BJ (cell line): Measurements from ENCODE around the gene TRPM2. TPM values are rescaled to one million over a fixed set of nuclear protein-coding genes. Genes with fewer than 3 reads are reported as not detected.

Experiments
- CTCF ChIA-PET: fragments of 350-600 bp; formaldehyde crosslinking; extraction: SDS; loops from one replicate; lab custom pipeline; 2021; ENCODE audit warnings: antibody characterized with exemption, inconsistent platforms; lab: Yijun Ruan, JAX
- POLR2A ChIA-PET: fragments of 300-600 bp; sonication (Branson Sonifier 250); formaldehyde crosslinking; extraction: SDS; loops from one replicate; lab custom pipeline; 2021; ENCODE audit warnings: antibody characterized with exemption; lab: Charles Lee
- DNase-seq: peaks from one replicate; pipeline ENCODE4 v3.0.0-alpha.2; 2011; ENCODE audit warnings: low read depth
- H3K27me3 ChIP-seq: 2 replicates; pipeline ENCODE4 v1.6.0; 2011; ENCODE audit warnings: low read length; ENCODE audit not compliant: control insufficient read depth, insufficient read depth
- H3K36me3 ChIP-seq: 2 replicates; pipeline ENCODE4 v1.5.1; 2011; ENCODE audit warnings: low read length; ENCODE audit not compliant: control insufficient read depth, insufficient read depth
- H3K4me3 ChIP-seq: 2 replicates; pipeline ENCODE4 v1.5.1; 2011; ENCODE audit warnings: low read depth, mild to moderate bottlenecking, control low read depth, low read length
- polyA plus RNA-seq: library from polyadenylated mRNA; depleted of rRNA; stranded (reverse); fragments of >200 nt; gene quantifications from 2 replicates; pipeline ENCODE4 v1.2.3, GENCODE V29; 2011
- TF ChIP-seq, protein P1 (sequence below): IDR thresholded peaks from 2 replicates; pipeline ENCODE4 v1.5.1; 2011; ENCODE audit warnings: low read depth, mild to moderate bottlenecking, control low read depth, inconsistent platforms, low read length, moderate library complexity; ENCODE audit not compliant: insufficient read depth

Gene TRPM2
- polyA plus RNA-seq, 1 experiment: not detected

GRCh38 chr21:44329086-44329889, 24.1 kb upstream of the TRPM2 start:
- H3K36me3 ChIP-seq: peaks cover 13% of the 10 kb centered on the region
- H3K27me3 ChIP-seq: no peaks in the 10 kb centered on the region
- no peak overlapping the region for H3K4me3 ChIP-seq
- TF ChIP-seq, protein P1, sequence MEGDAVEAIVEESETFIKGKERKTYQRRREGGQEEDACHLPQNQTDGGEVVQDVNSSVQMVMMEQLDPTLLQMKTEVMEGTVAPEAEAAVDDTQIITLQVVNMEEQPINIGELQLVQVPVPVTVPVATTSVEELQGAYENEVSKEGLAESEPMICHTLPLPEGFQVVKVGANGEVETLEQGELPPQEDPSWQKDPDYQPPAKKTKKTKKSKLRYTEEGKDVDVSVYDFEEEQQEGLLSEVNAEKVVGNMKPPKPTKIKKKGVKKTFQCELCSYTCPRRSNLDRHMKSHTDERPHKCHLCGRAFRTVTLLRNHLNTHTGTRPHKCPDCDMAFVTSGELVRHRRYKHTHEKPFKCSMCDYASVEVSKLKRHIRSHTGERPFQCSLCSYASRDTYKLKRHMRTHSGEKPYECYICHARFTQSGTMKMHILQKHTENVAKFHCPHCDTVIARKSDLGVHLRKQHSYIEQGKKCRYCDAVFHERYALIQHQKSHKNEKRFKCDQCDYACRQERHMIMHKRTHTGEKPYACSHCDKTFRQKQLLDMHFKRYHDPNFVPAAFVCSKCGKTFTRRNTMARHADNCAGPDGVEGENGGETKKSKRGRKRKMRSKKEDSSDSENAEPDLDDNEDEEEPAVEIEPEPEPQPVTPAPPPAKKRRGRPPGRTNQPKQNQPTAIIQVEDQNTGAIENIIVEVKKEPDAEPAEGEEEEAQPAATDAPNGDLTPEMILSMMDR: no peak
- CTCF ChIA-PET: interaction anchor here (1.0 to 1.2 kb wide), 2 partner anchors 9 to 30 kb away, joined by 3 to 5 read pairs; no protein-coding TSS in a partner anchor
- POLR2A ChIA-PET: no interaction called here
- DNase-seq: no peak

DNA sequence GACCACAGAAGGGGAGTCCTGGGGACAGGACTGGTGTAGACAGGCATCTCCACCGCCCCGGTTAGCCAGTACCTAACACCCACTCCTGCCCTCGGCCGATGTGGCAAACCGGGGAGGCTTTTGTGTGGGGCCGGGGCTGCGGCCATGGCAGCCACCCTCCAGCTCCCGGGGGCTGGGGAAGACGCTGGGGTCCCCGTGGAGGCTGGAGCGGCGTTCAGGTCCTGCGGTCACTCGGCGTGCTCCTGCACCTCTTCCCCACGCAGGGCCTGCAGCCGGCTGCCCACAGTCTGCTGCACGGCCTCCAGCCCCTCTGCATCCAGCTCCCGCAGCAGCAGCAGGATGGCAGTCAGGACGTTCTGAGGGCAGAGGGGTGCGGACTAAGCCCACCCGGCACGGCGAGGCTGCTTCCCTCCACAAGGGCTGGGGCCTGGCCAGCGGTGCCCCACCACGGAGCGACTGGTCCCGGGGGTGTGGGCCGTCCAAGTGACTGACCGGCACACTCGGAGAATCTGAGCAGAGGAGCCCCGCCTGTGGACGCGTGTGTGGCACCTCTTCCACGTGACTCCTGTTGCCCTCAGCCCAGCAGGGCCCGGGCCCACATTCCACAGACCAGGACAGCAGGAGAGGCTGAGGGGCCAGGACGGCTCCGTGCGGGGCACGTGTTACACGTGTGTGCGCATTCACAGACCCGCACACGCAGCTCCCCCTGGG, 23.3 kb upstream of the TRPM2 start:
- ChIA-PET POLR2A (no interaction called here), CTCF (interaction anchor here (1.0 to 1.2 kb wide), 2 partner anchors 8 to 31 kb away, joined by 3 to 5 read pairs; no protein-coding TSS in a partner anchor)
- Histone ChIP-seq H3K36me3 (peaks cover 10% of the 10 kb centered on the region; the same call in 1 of the 2 replicates), H3K4me3 (no peak overlapping the region), H3K27me3 (no peaks in the 10 kb centered on the region)
- no peak for DNase-seq
- TF ChIP-seq, protein P1: no peak

- TF ChIP-seq, protein P1: no peak
- POLR2A ChIA-PET: no interaction called here
- DNase-seq: no peak
- CTCF ChIA-PET: no interaction called here
- H3K36me3 ChIP-seq: peaks cover 11% of the 10 kb centered on the region
- H3K4me3 ChIP-seq: no peak overlapping the region
- H3K27me3 ChIP-seq: no peaks in the 10 kb centered on the region
Observed at GRCh38 chr21:44330698-44331097, 22.7 kb upstream of the TRPM2 start.

DNA sequence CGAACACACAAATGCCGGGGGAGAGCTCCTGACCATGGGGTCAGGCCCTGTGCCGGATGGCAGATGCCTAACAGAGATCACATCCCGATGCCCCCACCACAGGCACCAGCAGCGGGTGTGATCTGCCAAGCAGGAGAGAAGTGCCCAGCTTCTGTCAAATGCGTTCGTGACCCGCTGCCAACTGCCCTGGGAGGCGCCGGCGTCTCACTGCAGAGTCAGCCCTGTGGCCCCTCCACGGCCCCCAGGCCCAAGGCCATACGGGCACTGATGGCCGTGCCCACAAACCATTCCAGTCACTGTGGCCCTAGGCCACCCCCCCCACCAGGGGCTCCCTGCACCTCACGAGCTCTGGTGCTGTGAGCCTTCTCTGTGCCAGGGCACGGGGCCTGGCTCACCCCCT, 22.2 kb upstream of the TRPM2 start:
- ChIA-PET CTCF (no interaction called here), POLR2A (no interaction called here)
- DNase-seq: no peak
- Histone ChIP-seq H3K27me3 (no peaks in the 10 kb centered on the region), H3K4me3 (no peak overlapping the region), H3K36me3 (peaks cover 10% of the 10 kb centered on the region)
- TF ChIP-seq, protein P1: no peak

DNA sequence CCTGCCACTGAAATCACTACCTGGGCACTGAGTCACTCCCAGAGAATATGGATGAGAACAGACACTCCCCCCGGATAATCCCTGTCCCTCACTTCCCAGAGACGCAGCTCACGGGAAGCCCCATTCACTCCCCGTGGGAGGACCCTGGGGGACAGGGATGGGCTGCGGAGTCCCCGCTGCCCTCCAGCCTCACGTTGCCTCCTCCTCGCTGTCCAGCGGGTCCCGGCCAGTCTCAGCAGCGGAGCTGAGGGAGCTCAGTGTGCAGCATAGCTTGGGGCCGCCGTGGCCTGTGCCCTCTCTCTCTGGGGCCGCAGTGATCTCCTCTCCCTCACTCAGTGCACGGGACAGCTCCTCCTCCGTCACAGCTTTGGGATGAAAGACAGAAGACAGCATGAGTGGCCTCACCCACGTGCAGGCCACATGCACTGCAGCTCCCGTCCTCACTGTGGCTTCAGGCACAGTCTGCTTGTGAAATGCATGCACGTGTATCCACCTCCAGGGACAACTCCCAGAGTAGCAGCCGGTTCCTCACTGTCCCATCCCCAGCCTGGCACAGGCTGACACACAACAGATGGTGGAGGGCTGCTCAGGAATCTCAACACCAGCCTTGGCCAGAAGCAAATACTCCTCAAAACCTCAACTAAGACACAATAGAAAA, 21.6 kb upstream of the TRPM2 start:
- ChIA-PET POLR2A (no interaction called here), CTCF (no interaction called here)
- DNase-seq: no peak
- H3K36me3 ChIP-seq: peaks cover 10% of the 10 kb centered on the region
- H3K27me3 ChIP-seq: no peaks in the 10 kb centered on the region
- TF ChIP-seq, protein P1: no peak
- H3K4me3 ChIP-seq: no peak overlapping the region
